ENCODE data around the gene RAP1A. TPM values are rescaled to one million over a fixed set of nuclear protein-coding genes. Genes with fewer than 3 reads are reported as not detected.

The RAP1A gene
- polyA plus RNA-seq, 3 donors: 41.2 to 79.1 (median 75.3) TPM

GRCh38 chr1:111735321-111735720 is 115.7 kb downstream of the RAP1A start:
- intact Hi-C loops (cut with micrococcal nuclease): loop anchor here (10.0 kb wide), 4 partner anchors 121 to 771 kb away; partner anchors contain the start of genes ADORA3 (in 1 of the 2), DENND2D (in 1 of the 2), LRIF1 (in 1 of the 2) and RAP1A (in 1 of the 2)
- Histone ChIP-seq H2AFZ (ENCODE audit: insufficient read depth, low read depth, low read length, poor library complexity, severe bottlenecking) (no peak overlapping the region), H3K4me3 (replicated peaks in 1 of 3; ENCODE audit: low read depth in 2 of 3, low read length in 3 of 3) (no peak overlapping the region), H3K9me3 (replicated peaks in 1 of 2; ENCODE audit: control insufficient read depth in 1 of 2, insufficient read depth in 1 of 2, low read length in 2 of 2) (no peaks in the 10 kb centered on the region), H3K9ac (ENCODE audit: insufficient read depth, low read length, poor library complexity, severe bottlenecking) (no peak overlapping the region), H3K27me3 (ENCODE audit: control insufficient read depth in 2 of 2, insufficient read depth in 2 of 2, low read length in 2 of 2) (peaks cover 2 to 21% of the 10 kb centered on the region in 2 donors), H3K79me2 (ENCODE audit: insufficient read depth, low read length) (no peaks in the 10 kb centered on the region), H3K4me1 (ENCODE audit: control insufficient read depth in 1 of 2, insufficient read depth in 2 of 2, low read length in 2 of 2) (peaks cover 74 to 79% of the 10 kb centered on the region in 2 donors), H3K4me2 (replicated peaks; ENCODE audit: extremely low read depth, low read length, poor library complexity, severe bottlenecking) (no peak overlapping the region), H4K20me1 (ENCODE audit: insufficient read depth, low read length) (no peaks in the 10 kb centered on the region), H3K36me3 (replicated peaks in 1 of 2; ENCODE audit: control insufficient read depth in 1 of 2, insufficient read depth in 2 of 2, low read length in 2 of 2) (no peaks in the 10 kb centered on the region), H3K27ac (ENCODE audit: low read depth in 1 of 2, low read length in 2 of 2) (no peak overlapping the region)
- H3K4me1 Mint-ChIP-seq: peaks cover 28% of the 10 kb centered on the region
- H3K27me3 Mint-ChIP-seq (ENCODE audit: low read depth in 3 of 3): peaks cover 18 to 36% (median 28%) of the 10 kb centered on the region in 3 donors
- no peak for DNase-seq
- H3K4me3 Mint-ChIP-seq: no peak overlapping the region
- H3K36me3 Mint-ChIP-seq: peaks cover 23 to 32% of the 10 kb centered on the region in 2 donors
- no peak for TF ChIP-seq CTCF (IDR thresholded peaks at IDR 0.05)
- WGBS (ENCODE audit: insufficient coverage): 100% methylated on average over 1 of the region's 4 CpGs
- no peak overlapping the region for H3K27ac Mint-ChIP-seq
- peaks cover 0 to 9% (median 0%) of the 10 kb centered on the region in 7 donors for H3K9me3 Mint-ChIP-seq

GRCh38 chr1:111735858-111736544 is 116.4 kb downstream of the RAP1A start:
- no peak overlapping the region for H3K4me2 ChIP-seq (replicated peaks; ENCODE audit: extremely low read depth, low read length, poor library complexity, severe bottlenecking)
- H3K4me3 ChIP-seq (replicated peaks in 1 of 3; ENCODE audit: low read depth in 2 of 3, low read length in 3 of 3): no peak overlapping the region
- Mint-ChIP-seq H3K9me3 (peaks cover 0 to 14% (median 5%) of the 10 kb centered on the region in 7 donors), H3K36me3 (peaks cover 20 to 30% of the 10 kb centered on the region in 2 donors), H3K27ac (no peak overlapping the region), H3K27me3 (ENCODE audit: low read depth in 3 of 3) (peaks cover 24 to 43% (median 35%) of the 10 kb centered on the region in 3 donors), H3K4me3 (no peak overlapping the region), H3K4me1 (peaks cover 35% of the 10 kb centered on the region)
- no peak overlapping the region for H2AFZ ChIP-seq (ENCODE audit: insufficient read depth, low read depth, low read length, poor library complexity, severe bottlenecking)
- no peaks in the 10 kb centered on the region for H3K36me3 ChIP-seq (replicated peaks in 1 of 2; ENCODE audit: control insufficient read depth in 1 of 2, insufficient read depth in 2 of 2, low read length in 2 of 2)
- intact Hi-C loops (cut with micrococcal nuclease): loop anchor here (10.0 kb wide), 4 partner anchors 121 to 771 kb away; partner anchors contain the start of genes ADORA3 (in 1 of the 2), DENND2D (in 1 of the 2), LRIF1 (in 1 of the 2) and RAP1A (in 1 of the 2)
- no peak for TF ChIP-seq CTCF (IDR thresholded peaks at IDR 0.05)
- H3K27ac ChIP-seq (ENCODE audit: low read depth in 1 of 2, low read length in 2 of 2): no peak overlapping the region
- WGBS (ENCODE audit: insufficient coverage): 94% methylated on average over 2 of the region's 8 CpGs
- no peaks in the 10 kb centered on the region for H3K79me2 ChIP-seq (ENCODE audit: insufficient read depth, low read length)
- H3K9ac ChIP-seq (ENCODE audit: insufficient read depth, low read length, poor library complexity, severe bottlenecking): no peak overlapping the region
- no peaks in the 10 kb centered on the region for H4K20me1 ChIP-seq (ENCODE audit: insufficient read depth, low read length)
- H3K4me1 ChIP-seq (ENCODE audit: control insufficient read depth in 1 of 2, insufficient read depth in 2 of 2, low read length in 2 of 2): peaks cover 78 to 83% of the 10 kb centered on the region in 2 donors
- H3K27me3 ChIP-seq (ENCODE audit: control insufficient read depth in 2 of 2, insufficient read depth in 2 of 2, low read length in 2 of 2): peaks cover 4 to 28% of the 10 kb centered on the region in 2 donors
- DNase-seq: no peak
- H3K9me3 ChIP-seq (replicated peaks in 1 of 2; ENCODE audit: control insufficient read depth in 1 of 2, insufficient read depth in 1 of 2, low read length in 2 of 2): peaks cover 0 to under 1% of the 10 kb centered on the region in 2 donors

Measured in CD14-positive monocyte (primary cell).